OCI-LY1 (cell line): ENCODE data around the gene ADAMTS9.

Source experiments
- CTCF ChIP-seq: fragments of 200-600 bp; sonication (generic), shearing (Covaris generic); IDR thresholded peaks from 2 replicates; pipeline ENCODE4 v1.5.1; 2017; ENCODE audit warnings: mild to moderate bottlenecking, antibody characterized with exemption, low read length, moderate library complexity, mixed read lengths
- EZH2 ChIP-seq: fragments of 200-600 bp; sonication (generic), shearing (Covaris generic); IDR thresholded peaks from 2 replicates; pipeline ENCODE4 v1.8.0; 2017; ENCODE audit warnings: borderline replicate concordance, mixed run types, mild to moderate bottlenecking, antibody characterized with exemption, low read length, moderate library complexity, mixed read lengths

- no peak for TF ChIP-seq EZH2
- TF ChIP-seq CTCF, result no peak
Measured at GRCh38 chr3:64561325-64561843, 126.4 kb downstream of the ADAMTS9 start.
